T-helper 2 cell treated with Interferon-gamma antibody and Interleukin-4, amounts not matched to agents 5 μg/mL and 100 μg/mL, for 36 hours (primary cell): ENCODE measurements around the gene THAP2.
"Not testable (repeated sequence)": the region's sequence is repeated elsewhere in the genome, so short reads cannot be mapped to it uniquely, and the experiment has no call there.

Experiments used
- DNase-seq: peaks from one replicate; pipeline ENCODE4 v3.0.0; 2021; ENCODE audit warnings: low spot score
- H3K27ac Mint-ChIP-seq: one replicate; pipeline ENCODE4 v1.8.0; 2021; ENCODE audit warnings: mild to moderate bottlenecking, mixed read lengths
- H3K27me3 Mint-ChIP-seq: one replicate; pipeline ENCODE4 v1.8.0; 2021; ENCODE audit warnings: low read depth, mixed read lengths
- H3K36me3 Mint-ChIP-seq: one replicate; pipeline ENCODE4 v1.8.0; 2021; ENCODE audit warnings: low read depth, mixed read lengths
- H3K4me1 Mint-ChIP-seq: one replicate; pipeline ENCODE4 v1.8.0; 2021; ENCODE audit warnings: low read depth, mixed read lengths
- H3K4me3 Mint-ChIP-seq: one replicate; pipeline ENCODE4 v1.8.0; 2022; ENCODE audit warnings: mild to moderate bottlenecking, moderate library complexity, mixed read lengths
- H3K9me3 Mint-ChIP-seq: one replicate; pipeline ENCODE4 v1.8.0; 2021; ENCODE audit warnings: mixed read lengths

The THAP2 gene

DNA sequence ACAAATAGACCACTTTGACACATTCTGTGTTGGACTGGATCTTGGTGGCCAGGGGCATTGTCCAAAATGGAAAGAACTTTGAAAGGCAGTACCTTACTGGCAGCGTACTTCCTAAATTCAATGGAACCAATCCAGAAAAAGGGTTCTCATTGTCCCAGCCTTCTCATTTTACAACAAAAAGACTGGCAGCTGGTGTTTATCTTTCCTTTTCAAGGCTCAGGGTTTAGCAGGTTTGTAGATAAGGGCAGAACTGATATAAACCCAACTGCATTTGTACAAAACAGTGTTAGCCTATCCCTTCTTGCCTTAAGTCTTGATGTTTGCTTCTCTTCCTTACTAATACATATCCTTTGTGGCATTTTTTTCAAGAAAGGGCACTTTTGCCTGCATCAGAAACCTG lies 7.7 kb downstream of the THAP2 start:
- no peaks in the 10 kb centered on the region for H3K9me3 Mint-ChIP-seq
- H3K27ac Mint-ChIP-seq: no peak overlapping the region
- no peaks in the 10 kb centered on the region for H3K27me3 Mint-ChIP-seq
- H3K4me1 Mint-ChIP-seq: peaks cover 16% of the 10 kb centered on the region
- DNase-seq: no peak
- H3K4me3 Mint-ChIP-seq: no peak overlapping the region
- peaks cover 11% of the 10 kb centered on the region for H3K36me3 Mint-ChIP-seq

GRCh38 chr12:71682466-71682865 lies 18.4 kb downstream of the THAP2 start:
- no peak overlapping the region for H3K4me3 Mint-ChIP-seq
- H3K27ac Mint-ChIP-seq: no peak overlapping the region
- no peaks in the 10 kb centered on the region for H3K27me3 Mint-ChIP-seq
- H3K9me3 Mint-ChIP-seq: no peaks in the 10 kb centered on the region
- H3K4me1 Mint-ChIP-seq: peaks cover 11% of the 10 kb centered on the region
- DNase-seq: no peak
- H3K36me3 Mint-ChIP-seq: no peaks in the 10 kb centered on the region

DNA sequence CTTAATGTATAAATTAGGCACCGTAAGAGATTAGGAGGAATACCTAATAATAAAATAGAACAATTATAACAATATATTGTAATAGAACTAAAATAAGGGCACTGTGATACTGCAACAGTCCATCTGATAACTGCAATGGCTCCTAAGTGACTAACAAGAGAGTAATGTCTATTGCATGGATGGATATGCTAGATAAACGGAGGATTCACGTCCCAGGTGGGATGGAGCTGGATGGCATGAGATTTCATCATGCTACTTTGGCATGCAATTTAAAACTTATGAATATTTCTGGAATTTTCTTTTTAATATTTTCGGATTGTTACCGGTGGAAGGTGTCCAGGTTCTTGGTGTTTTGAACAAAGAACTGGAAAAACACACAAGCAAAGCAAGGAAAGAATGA lies 19.5 kb downstream of the THAP2 start:
- no peak overlapping the region for H3K27ac Mint-ChIP-seq
- H3K36me3 Mint-ChIP-seq: no peaks in the 10 kb centered on the region
- no peaks in the 10 kb centered on the region for H3K27me3 Mint-ChIP-seq
- H3K9me3 Mint-ChIP-seq: no peaks in the 10 kb centered on the region
- no peak overlapping the region for H3K4me3 Mint-ChIP-seq
- peaks cover 18% of the 10 kb centered on the region for H3K4me1 Mint-ChIP-seq
- no peak for DNase-seq

DNA sequence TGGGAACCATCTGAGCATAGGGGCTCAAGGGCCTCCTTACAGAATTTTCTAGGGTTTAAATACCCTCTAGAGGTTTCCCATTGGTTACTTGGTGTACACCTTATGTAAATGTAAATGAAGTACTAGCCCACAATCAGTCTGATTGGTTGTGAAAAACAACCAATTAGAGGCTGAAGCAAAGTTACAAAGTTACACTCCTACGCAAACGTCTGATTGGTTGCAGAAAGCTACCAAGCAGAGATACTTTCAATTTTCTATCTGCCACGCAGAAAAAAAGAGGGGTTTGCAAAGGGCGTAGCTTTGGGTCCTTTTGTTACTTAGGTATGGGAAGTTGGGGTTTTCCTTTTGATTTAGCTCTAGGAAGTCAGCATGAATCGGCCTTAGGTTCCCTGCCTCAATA lies 20.0 kb downstream of the THAP2 start:
- H3K4me1 Mint-ChIP-seq: peaks cover 18% of the 10 kb centered on the region
- H3K27ac Mint-ChIP-seq: peak overlapping the region; percentile 65
- H3K4me3 Mint-ChIP-seq: peak overlapping the region; percentile 72
- no peaks in the 10 kb centered on the region for H3K27me3 Mint-ChIP-seq
- no peak for DNase-seq
- no peaks in the 10 kb centered on the region for H3K9me3 Mint-ChIP-seq
- no peaks in the 10 kb centered on the region for H3K36me3 Mint-ChIP-seq

GRCh38 chr12:71685312-71685906 lies 21.3 kb downstream of the THAP2 start:
- Mint-ChIP-seq H3K36me3 (no peaks in the 10 kb centered on the region), H3K27me3 (no peaks in the 10 kb centered on the region), H3K4me1 (peaks cover 22% of the 10 kb centered on the region), H3K27ac (peak overlapping the region; percentile 98), H3K9me3 (no peaks in the 10 kb centered on the region), H3K4me3 (peak overlapping the region; percentile 92)
- no peak for DNase-seq

DNA sequence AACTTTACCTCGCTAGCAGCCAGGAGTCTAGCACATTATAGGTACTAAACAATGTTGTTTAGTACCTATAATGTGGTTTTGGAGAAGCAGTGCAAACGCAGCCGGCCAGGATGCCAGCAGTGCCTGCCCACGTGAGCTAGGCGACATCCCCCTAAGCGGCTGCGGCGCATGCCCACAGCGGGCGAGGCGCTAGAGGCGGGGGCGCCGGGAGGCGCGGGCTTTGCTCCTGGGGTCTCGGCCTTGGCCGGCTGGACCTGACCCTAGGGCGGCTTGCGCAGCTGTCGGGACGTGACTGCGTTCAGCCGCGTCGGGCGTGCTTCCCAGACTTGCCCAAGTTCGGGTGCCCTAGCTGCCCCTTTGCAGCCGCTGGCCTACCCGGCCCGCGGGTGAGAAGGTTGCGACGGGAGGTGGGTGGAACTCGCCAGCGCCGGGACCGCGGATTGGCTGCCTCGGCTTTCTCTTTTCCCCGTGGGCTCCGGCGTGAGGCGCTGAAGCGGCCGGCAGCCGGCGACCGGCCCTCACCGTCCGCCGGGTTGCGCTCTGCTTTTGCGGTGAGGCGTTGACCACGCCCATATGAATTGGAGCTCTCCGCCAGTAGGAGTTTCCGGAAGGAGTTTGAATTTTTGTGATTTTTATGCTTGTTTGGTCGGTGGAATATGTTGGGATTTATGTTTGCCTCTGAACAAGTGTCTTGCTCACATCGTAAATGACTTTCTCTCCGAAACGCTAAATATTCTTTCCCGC lies 22.0 kb downstream of the THAP2 start, which contains the start of gene TMEM19:
Gene TMEM19 (plus strand): TSS at position 169 of the 744 bp plus-strand sequence. CDS start 599 bp downstream, outside the sequence.
- DNase-seq: peak; percentile 83
- Mint-ChIP-seq H3K4me1 (peaks cover 22% of the 10 kb centered on the region), H3K9me3 (no peaks in the 10 kb centered on the region), H3K27me3 (no peaks in the 10 kb centered on the region), H3K36me3 (no peaks in the 10 kb centered on the region), H3K27ac (peak within 1 kb of the TSS; percentile 98), H3K4me3 (peak within 1 kb of the TSS; percentile 92)

GRCh38 chr12:71686658-71687025 lies 22.5 kb downstream of the THAP2 start:
- H3K4me1 Mint-ChIP-seq: peaks cover 22% of the 10 kb centered on the region
- peak overlapping the region; percentile 92 for H3K4me3 Mint-ChIP-seq
- H3K27ac Mint-ChIP-seq: peak overlapping the region; percentile 98
- H3K36me3 Mint-ChIP-seq: peaks cover under 1% of the 10 kb centered on the region
- H3K9me3 Mint-ChIP-seq: no peaks in the 10 kb centered on the region
- H3K27me3 Mint-ChIP-seq: no peaks in the 10 kb centered on the region
- DNase-seq: no peak

DNA sequence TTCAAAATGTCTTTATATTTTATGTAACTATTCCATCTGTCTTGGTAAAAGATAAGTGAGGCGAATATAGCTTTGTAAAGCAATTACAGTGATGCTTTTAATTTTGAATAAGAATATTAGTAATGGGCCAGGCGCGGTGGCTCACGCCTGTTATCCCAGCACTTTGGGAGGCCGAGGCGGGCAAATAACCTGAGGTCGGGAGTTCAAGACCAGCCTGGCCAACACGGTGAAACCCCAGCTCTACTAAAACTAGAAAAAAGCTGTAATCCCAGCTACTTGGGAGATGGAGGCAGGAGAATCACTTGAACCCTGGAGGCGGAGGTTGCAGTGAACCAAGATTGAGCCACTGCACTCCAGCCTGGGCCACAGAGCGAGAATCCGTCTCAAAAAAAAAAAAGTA lies 23.1 kb downstream of the THAP2 start:
- not testable (repeated sequence) for DNase-seq, H3K9me3 Mint-ChIP-seq, H3K27me3 Mint-ChIP-seq, H3K36me3 Mint-ChIP-seq
- Mint-ChIP-seq H3K4me3 (peak overlapping the region; percentile 92), H3K4me1 (peaks cover 24% of the 10 kb centered on the region), H3K27ac (peak overlapping the region; percentile 49)

DNA sequence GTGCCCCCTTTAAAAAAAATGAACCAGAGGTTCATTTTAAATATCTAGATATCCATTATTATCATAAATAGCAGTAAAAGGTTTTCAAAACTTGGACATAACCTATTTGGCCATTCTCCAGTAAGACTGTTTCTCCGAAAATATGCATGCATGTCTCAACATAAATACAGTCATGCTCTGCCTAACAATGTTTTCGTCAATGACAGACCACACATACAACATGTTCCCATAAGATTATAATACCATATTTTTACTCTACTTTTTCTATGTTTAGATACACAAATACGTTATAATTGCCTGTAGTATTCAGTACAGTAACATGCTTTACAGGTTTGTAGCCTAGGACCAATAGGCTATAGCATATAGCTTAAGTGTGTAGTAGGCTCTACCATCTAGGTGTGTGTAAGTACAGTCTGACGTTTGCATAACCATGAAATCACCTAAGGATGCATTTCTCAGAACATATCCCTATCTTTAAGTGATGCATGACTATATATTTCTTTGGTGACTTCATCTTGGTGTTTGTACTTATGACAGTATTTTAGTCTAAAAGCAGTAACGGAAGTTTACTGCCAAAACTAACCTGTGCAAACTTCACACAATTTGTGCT lies 25.0 kb downstream of the THAP2 start:
- Mint-ChIP-seq H3K36me3 (peaks cover 2% of the 10 kb centered on the region), H3K27ac (no peak overlapping the region), H3K4me3 (no peak overlapping the region), H3K4me1 (peaks cover 26% of the 10 kb centered on the region), H3K9me3 (no peaks in the 10 kb centered on the region), H3K27me3 (no peaks in the 10 kb centered on the region)
- no peak for DNase-seq

DNA sequence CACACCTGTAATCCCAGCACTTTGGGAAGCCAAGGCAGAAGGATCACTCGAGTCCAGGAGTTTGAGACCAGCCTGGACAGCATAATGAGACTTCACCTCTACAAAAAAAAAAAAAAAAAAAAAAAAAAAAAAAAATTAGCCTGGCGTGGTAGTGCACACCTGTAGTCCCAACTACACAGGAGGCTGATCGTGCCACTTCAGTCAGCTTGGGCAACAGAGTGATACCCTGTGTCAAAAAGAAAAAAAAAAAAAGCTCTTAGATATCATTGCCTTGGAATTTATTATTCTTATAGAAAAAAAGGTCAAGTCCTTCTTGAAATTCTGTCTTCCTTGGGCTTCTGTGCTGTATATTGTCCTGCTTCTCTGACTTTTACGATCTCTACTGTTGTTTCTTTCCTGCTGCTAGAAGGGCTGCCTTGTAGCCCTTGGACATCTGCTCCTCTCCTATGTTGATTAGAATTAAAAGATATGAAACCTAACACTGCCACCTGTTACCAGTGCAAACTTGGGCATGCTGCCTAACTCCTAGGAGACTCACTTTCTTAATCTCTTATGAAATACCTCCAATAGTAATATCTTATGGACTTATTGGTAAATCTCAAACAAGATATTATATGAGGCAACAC lies 27.5 kb downstream of the THAP2 start:
- Mint-ChIP-seq H3K27me3 (no peaks in the 10 kb centered on the region), H3K4me3 (no peak overlapping the region), H3K27ac (no peak overlapping the region), H3K9me3 (no peaks in the 10 kb centered on the region), H3K4me1 (peaks cover 21% of the 10 kb centered on the region), H3K36me3 (peaks cover 7% of the 10 kb centered on the region)
- no peak for DNase-seq

- no peak overlapping the region for H3K4me3 Mint-ChIP-seq
Observed at GRCh38 chr12:71693126-71693525, 29.0 kb downstream of the THAP2 start.

GRCh38 chr12:71693651-71694050 lies 29.6 kb downstream of the THAP2 start:
- H3K4me3 Mint-ChIP-seq, H3K9me3 Mint-ChIP-seq, H3K27me3 Mint-ChIP-seq, H3K27ac Mint-ChIP-seq, DNase-seq: not testable (repeated sequence)
- Mint-ChIP-seq H3K36me3 (peaks cover 18% of the 10 kb centered on the region), H3K4me1 (peaks cover 13% of the 10 kb centered on the region)

More at GRCh38 chr12:71693126-71693525, 29.0 kb downstream of the THAP2 start:
- no peaks in the 10 kb centered on the region for H3K27me3 Mint-ChIP-seq
- H3K9me3 Mint-ChIP-seq: no peaks in the 10 kb centered on the region
- no peak overlapping the region for H3K27ac Mint-ChIP-seq
- H3K4me1 Mint-ChIP-seq: peaks cover 14% of the 10 kb centered on the region
- H3K36me3 Mint-ChIP-seq: peaks cover 15% of the 10 kb centered on the region
- no peak for DNase-seq

- no peak overlapping the region for H3K4me3 Mint-ChIP-seq
- DNase-seq: no peak
Observed at GRCh38 chr12:71694099-71694820, 30.2 kb downstream of the THAP2 start.

More at GRCh38 chr12:71694099-71694820, 30.2 kb downstream of the THAP2 start:
- H3K27ac Mint-ChIP-seq: no peak overlapping the region
- H3K27me3 Mint-ChIP-seq: no peaks in the 10 kb centered on the region
- H3K36me3 Mint-ChIP-seq: peaks cover 21% of the 10 kb centered on the region
- peaks cover 12% of the 10 kb centered on the region for H3K4me1 Mint-ChIP-seq
- H3K9me3 Mint-ChIP-seq: no peaks in the 10 kb centered on the region
